Liver (tissue), 9 donors: Measurements from ENCODE around the gene ANAPC13. TPM values are rescaled to one million over a fixed set of nuclear protein-coding genes. Genes with fewer than 3 reads are reported as not detected.

ENCODE experiments used
- DNase-seq: peaks from one replicate; pipeline ENCODE4 v3.0.0-alpha.2; 2017; ENCODE audit warnings: low spot score
- H3K27ac ChIP-seq, 2 donors: one replicate each; pipeline ENCODE4 v1.7.0; 2013; ENCODE audit warnings: inconsistent platforms in 2 of 2, low read length in 2 of 2, control low read depth in 1 of 2, low read depth in 1 of 2, mild to moderate bottlenecking in 1 of 2
- H3K27me3 ChIP-seq, 4 donors: one replicate each; pipeline versions ENCODE4 v1.6.1 to v1.7.0; 2013; ENCODE audit warnings: low read length in 3 of 4, inconsistent platforms in 1 of 4, mild to moderate bottlenecking in 1 of 4, moderate library complexity in 1 of 4; ENCODE audit not compliant: control insufficient read depth in 4 of 4, insufficient read depth in 4 of 4
- H3K36me3 ChIP-seq, 4 donors: one replicate each; pipeline versions ENCODE4 v1.6.1 to v1.7.0; 2013; ENCODE audit warnings: low read length in 3 of 4, mild to moderate bottlenecking in 3 of 4, low read depth in 1 of 4, moderate library complexity in 1 of 4; ENCODE audit not compliant: control insufficient read depth in 4 of 4, insufficient read depth in 3 of 4
- H3K4me1 ChIP-seq, 4 donors: one replicate each; pipeline versions ENCODE4 v1.6.1 to v1.7.0; 2013; ENCODE audit warnings: low read length in 3 of 4, mild to moderate bottlenecking in 3 of 4, moderate library complexity in 1 of 4; ENCODE audit not compliant: control insufficient read depth in 4 of 4, insufficient read depth in 4 of 4
- H3K4me3 ChIP-seq, 3 donors: one replicate each; pipeline versions ENCODE4 v1.6.1 to v1.7.0; 2013; ENCODE audit warnings: low read length in 3 of 3, control low read depth in 1 of 3, low read depth in 1 of 3, mild to moderate bottlenecking in 1 of 3
- H3K9ac ChIP-seq, 2 donors: one replicate each; pipeline ENCODE4 v1.7.0; 2013; ENCODE audit warnings: low read length in 2 of 2, mild to moderate bottlenecking in 2 of 2, moderate library complexity in 2 of 2, control low read depth in 1 of 2, low read depth in 1 of 2
- H3K9me3 ChIP-seq, 4 donors: one replicate each; pipeline versions ENCODE4 v1.6.1 to v1.7.0; 2013; ENCODE audit warnings: low read length in 3 of 4; ENCODE audit not compliant: control insufficient read depth in 4 of 4
- ATF3 ChIP-seq: IDR thresholded peaks from 2 replicates; pipeline ENCODE4 v1.6.1; 2016; ENCODE audit warnings: antibody characterized with exemption
- CTCF ChIP-seq: fragments of 150-350 bp; IDR thresholded peaks from 2 replicates; pipeline ENCODE4 v1.5.1; 2017; ENCODE audit warnings: improper control_type of control experiment, low read depth, low read length; ENCODE audit not compliant: missing input control
- EGR1 ChIP-seq, 2 donors: IDR thresholded peaks; 2 replicates each; pipeline ENCODE4 v1.6.1; 2016 to 2018; ENCODE audit warnings: antibody characterized with exemption in 2 of 2, low read depth in 2 of 2
- FOXA1 ChIP-seq: IDR thresholded peaks from 2 replicates; pipeline ENCODE4 v1.6.1; 2016; ENCODE audit warnings: antibody characterized with exemption
- FOXA2 ChIP-seq: IDR thresholded peaks from 2 replicates; pipeline ENCODE4 v1.6.1; 2016; ENCODE audit warnings: antibody characterized with exemption
- GABPA ChIP-seq, 2 donors: IDR thresholded peaks in 1 of 2; conservative IDR thresholded peaks in 1 of 2; 2 replicates each; pipeline ENCODE4 v1.6.1; 2016; ENCODE audit warnings: antibody characterized with exemption in 2 of 2, mild to moderate bottlenecking in 1 of 2, moderate library complexity in 1 of 2
- HNF4A ChIP-seq, 2 donors: conservative IDR thresholded peaks; 2 replicates each; pipeline ENCODE4 v1.6.1; 2016; ENCODE audit warnings: antibody characterized with exemption in 2 of 2, mild to moderate bottlenecking in 2 of 2
- HNF4G ChIP-seq: IDR thresholded peaks from 2 replicates; pipeline ENCODE4 v1.6.1; 2016; ENCODE audit warnings: antibody characterized with exemption
- JUND ChIP-seq, 2 donors: IDR thresholded peaks; 2 replicates each; pipeline ENCODE4 v1.6.1; 2016; ENCODE audit warnings: antibody characterized with exemption in 2 of 2
- MAX ChIP-seq: IDR thresholded peaks from 2 replicates; pipeline ENCODE4 v1.6.1; 2016; ENCODE audit warnings: antibody characterized with exemption
- NR2F2 ChIP-seq: IDR thresholded peaks from 2 replicates; pipeline ENCODE4 v1.6.1; 2016; ENCODE audit warnings: antibody characterized with exemption
- RAD21 ChIP-seq, 2 donors: IDR thresholded peaks; 2 replicates each; pipeline ENCODE4 v1.6.1; 2016; ENCODE audit warnings: antibody characterized with exemption in 2 of 2, mild to moderate bottlenecking in 2 of 2
- REST ChIP-seq: IDR thresholded peaks from 2 replicates; pipeline ENCODE4 v1.6.1; 2016; ENCODE audit warnings: antibody characterized with exemption, mild to moderate bottlenecking
- RXRA ChIP-seq, 2 donors: IDR thresholded peaks; 2 replicates each; pipeline ENCODE4 v1.6.1; 2017 to 2018; ENCODE audit warnings: antibody characterized with exemption in 2 of 2, mild to moderate bottlenecking in 1 of 2
- SP1 ChIP-seq: IDR thresholded peaks from 2 replicates; pipeline ENCODE4 v1.6.1; 2018; ENCODE audit warnings: antibody characterized with exemption, mild to moderate bottlenecking
- TAF1 ChIP-seq: conservative IDR thresholded peaks from 2 replicates; pipeline ENCODE4 v1.6.1; 2016; ENCODE audit warnings: antibody characterized with exemption, mild to moderate bottlenecking
- YY1 ChIP-seq: IDR thresholded peaks from 2 replicates; pipeline ENCODE4 v1.6.1; 2016; ENCODE audit warnings: antibody characterized with exemption, mild to moderate bottlenecking
- ZBTB33 ChIP-seq: IDR thresholded peaks from 2 replicates; pipeline ENCODE4 v1.6.1; 2016; ENCODE audit warnings: antibody characterized with exemption
- WGBS: extraction: QIAGEN DNeasy Blood & Tissue Kit; methylation state at CpG from one replicate; pipeline ENCODE4 v1.1.7; 2013; 5-methylcytosine and 5-hydroxymethylcytosine counted together
- polyA plus RNA-seq, 2 donors: library from polyadenylated mRNA; stranded (reverse) in 1 of 2; unstranded in 1 of 2; fragments of 200-250 nt in 1 of 2; fragments of >200 nt in 1 of 2; fragmentation: Nextera tagmentation in 1 of 2; extraction: Ambion mirVana in 1 of 2; gene quantifications; one replicate each; pipeline versions ENCODE4 v1.2.1 to v1.2.3, GENCODE V29; 2013 to 2015
- total RNA-seq, 2 donors: library from RNA; depleted of rRNA; stranded (reverse); fragments of >200 nt; gene quantifications; one replicate each; pipeline ENCODE4 v1.2.3, GENCODE V29; 2014
- donor health status: healthy.
- donor health status: healthy.
- donor health status: healthy.
- donor health status: healthy.
- donor health status: healthy.

Gene ANAPC13
- total and polyA plus RNA-seq, 4 donors: 20.9 to 80.9 (median 38.2) TPM

- 87% methylated on average over 4 of the region's 4 CpGs for WGBS
- TF ChIP-seq HNF4A (conservative IDR thresholded peaks at IDR 0.05) (no peak), EGR1 (IDR thresholded peaks at IDR 0.05; ENCODE audit: low read depth in 2 of 2) (no peak), HNF4G (no peak), ATF3 (no peak), SP1 (no peak), GABPA (IDR thresholded peaks at IDR 0.05 in 1 of 2, conservative IDR thresholded peaks at IDR 0.05 in 1 of 2) (no peak), TAF1 (no peak), MAX (no peak), YY1 (no peak), RXRA (IDR thresholded peaks at IDR 0.05) (no peak), FOXA2 (no peak), RAD21 (IDR thresholded peaks at IDR 0.05) (no peak), ZBTB33 (no peak), CTCF (no peak), NR2F2 (no peak), JUND (IDR thresholded peaks at IDR 0.05) (no peak)
- Histone ChIP-seq H3K4me3 (no peak overlapping the region), H3K27ac (no peak overlapping the region), H3K36me3 (peaks cover 5 to 22% (median 16%) of the 10 kb centered on the region in 4 donors), H3K9me3 (no peaks in the 10 kb centered on the region), H3K4me1 (peaks cover 2 to 23% (median 20%) of the 10 kb centered on the region in 4 donors), H3K9ac (no peak overlapping the region), H3K27me3 (no peaks in the 10 kb centered on the region)
- no peak for DNase-seq
Observed at GRCh38 chr3:134476306-134476705, 9.5 kb downstream of the ANAPC13 start.

GRCh38 chr3:134474956-134475355 lies 10.8 kb downstream of the ANAPC13 start:
- DNase-seq: no peak
- H3K27ac ChIP-seq: no peak overlapping the region
- H3K9ac ChIP-seq: no peak overlapping the region
- H3K27me3 ChIP-seq: no peaks in the 10 kb centered on the region
- 74% methylated on average over 5 of the region's 5 CpGs for WGBS
- H3K4me1 ChIP-seq: peaks cover 2 to 23% (median 20%) of the 10 kb centered on the region in 4 donors
- H3K36me3 ChIP-seq: peaks cover 2 to 11% (median 8%) of the 10 kb centered on the region in 4 donors
- H3K4me3 ChIP-seq: no peak overlapping the region
- H3K9me3 ChIP-seq: no peaks in the 10 kb centered on the region
- TF ChIP-seq NR2F2 (no peak), EGR1 (IDR thresholded peaks at IDR 0.05; ENCODE audit: low read depth in 2 of 2) (no peak), RXRA (IDR thresholded peaks at IDR 0.05) (no peak), FOXA2 (no peak), ZBTB33 (no peak), FOXA1 (no peak), REST (no peak), HNF4G (no peak), SP1 (no peak), GABPA (IDR thresholded peaks at IDR 0.05 in 1 of 2, conservative IDR thresholded peaks at IDR 0.05 in 1 of 2) (no peak), JUND (IDR thresholded peaks at IDR 0.05) (no peak), HNF4A (conservative IDR thresholded peaks at IDR 0.05) (no peak), YY1 (no peak), CTCF (no peak), TAF1 (no peak), ATF3 (no peak), MAX (no peak), RAD21 (IDR thresholded peaks at IDR 0.05) (no peak)
